HL-60/S4 treated with phorbol 12-myristate 13-acetate at 8.2 ng/mL for 4 days and 3 days (cell line): ENCODE results near the gene RAI14.

Experiments used
- in situ Hi-C: fragments of 300-500 bp; cut with MboI; formaldehyde crosslinking; loops from 2 replicates; pipeline ENCODE4 v1.15.0; 2022; ENCODE audit warnings: low sequenced_read_pairs

The RAI14 gene

DNA sequence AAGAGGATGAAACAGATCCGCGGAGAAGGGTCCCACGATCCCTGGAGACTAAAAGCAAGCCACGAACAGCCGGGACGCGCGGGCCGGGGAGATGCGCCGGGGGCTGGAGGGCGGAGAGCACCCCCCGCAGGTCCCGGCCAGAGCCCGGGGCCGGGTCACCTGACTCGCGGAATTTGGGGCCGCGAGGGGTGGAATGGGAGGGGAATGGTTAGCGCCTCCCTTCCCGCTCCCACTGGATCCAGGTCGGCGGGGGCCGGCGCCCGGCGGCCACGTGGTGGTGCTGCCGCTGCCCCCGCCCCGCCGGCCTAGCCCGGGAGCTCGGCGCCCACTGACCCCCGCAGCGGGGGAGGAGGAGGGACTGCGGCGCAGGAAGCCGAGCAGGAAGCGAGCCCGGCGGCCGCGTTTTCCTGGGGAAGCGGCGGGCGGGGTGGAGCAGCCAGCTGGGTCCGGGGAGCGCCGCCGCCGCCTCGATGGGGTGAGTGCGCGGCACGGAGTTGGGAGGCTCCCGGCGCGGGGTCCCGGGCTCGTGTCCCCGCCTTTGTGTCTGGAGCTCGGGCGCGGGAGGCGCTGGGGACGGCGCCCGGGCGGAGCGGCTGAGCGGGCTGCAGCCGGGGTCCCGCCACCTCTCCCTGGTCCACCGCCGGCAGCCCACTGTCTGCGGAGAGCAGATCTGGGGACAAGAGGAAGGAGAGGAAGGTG is at the start of gene RAI14:
TSS of gene RAI14 (plus strand) at position 328 of the 699 bp plus-strand sequence. CDS start 30,592 bp downstream, outside the sequence.
- in situ Hi-C loops = no loop called here

DNA sequence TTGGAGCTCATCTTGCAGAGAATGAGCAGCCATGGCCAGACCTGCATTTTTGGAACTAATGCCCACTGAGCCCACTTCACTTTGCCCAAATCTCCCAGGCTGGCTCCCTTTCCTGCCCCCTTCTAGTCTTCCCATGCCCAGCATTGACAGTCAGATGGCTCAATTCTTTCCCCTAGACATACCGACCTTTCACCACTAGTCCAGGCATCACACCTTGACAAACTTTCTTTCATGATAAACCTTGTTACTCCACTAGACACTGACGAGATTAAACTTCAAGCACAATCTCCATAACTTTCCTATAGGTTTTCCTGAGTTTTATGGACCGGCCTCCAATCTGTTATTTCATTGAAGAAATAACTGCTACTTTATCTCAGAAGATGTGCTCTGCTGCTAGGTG is 47.8 kb upstream of the RAI14 start:
- in situ Hi-C loops = no loop called here

DNA sequence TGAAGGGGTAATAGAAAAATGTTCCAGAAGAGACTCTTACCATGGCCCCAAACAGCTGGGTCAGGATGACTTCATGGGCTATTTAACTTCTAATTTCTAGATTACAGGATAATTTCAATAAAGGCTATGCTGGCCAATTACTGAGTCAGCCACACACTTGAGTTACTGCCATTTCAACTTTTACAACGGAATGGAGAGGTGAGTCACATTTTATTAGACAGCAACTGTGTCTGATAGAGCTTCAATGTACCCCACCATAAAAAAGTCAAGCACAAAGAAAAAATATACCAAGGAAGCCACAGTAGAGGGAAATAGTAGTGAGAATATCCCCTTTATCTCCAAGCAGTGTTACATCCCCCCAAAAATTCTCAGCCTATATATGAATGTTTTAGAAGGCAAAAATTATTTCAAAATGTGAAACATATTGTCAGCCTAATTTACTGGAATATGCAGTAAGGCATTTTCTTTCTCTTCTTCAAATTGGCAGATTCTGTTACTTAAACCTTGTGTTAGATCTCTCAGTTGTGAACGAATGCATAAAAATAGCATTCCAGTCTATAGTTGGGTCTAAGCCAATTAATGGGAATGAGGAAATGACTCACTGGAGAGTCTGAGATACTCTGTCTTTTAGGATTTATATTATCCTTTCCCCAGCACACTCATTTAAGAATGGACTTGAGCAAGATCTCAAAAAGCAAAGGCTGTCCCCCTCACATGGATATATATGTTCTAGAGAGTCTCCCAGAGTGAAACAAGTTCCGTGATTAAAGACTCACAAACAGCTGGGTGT is 47.1 kb upstream of the RAI14 start:
- in situ Hi-C loops = no loop called here

DNA sequence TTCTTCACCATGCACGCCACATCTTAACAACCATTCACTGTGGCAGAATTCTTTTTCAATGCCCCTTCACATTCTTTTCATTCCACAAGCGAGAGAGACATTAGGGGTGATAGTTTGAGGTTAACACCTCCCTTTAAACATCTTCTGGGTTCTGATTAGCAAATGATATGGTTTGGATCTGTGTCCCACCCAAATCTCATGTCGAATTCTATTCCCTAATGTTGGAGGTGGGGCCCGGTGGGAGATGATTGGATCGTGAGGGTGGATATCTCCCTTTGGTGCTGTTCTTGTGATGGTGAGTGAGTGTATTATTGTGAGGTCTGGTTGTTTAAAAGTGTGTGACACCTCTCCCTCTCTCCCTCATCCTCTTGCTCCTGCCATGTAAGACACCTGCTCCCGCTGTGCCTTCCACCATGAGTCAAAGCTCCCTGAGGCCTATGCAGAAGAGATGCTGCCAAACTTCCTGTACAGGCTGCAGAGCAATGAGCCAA is 46.1 kb upstream of the RAI14 start:
- in situ Hi-C loops = no loop called here

DNA sequence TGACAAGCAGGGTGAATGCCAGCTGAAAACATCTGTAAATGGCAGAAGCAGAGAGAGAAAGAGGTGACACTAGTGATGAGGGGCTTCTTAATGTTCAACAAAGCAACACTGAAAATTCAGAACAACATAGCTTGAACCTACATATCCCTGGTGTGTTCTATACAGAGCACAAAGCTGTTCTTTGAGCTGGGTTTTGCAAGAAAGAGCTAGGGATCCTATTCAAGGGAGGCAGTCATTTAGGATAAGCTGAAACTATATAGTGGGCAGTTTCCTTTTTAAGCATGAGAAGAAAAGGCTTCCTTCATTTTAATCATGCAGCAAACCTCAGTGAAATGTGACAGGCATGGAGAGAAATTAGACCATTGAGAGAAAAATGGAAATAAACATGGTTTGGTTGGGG is 45.6 kb upstream of the RAI14 start:
- in situ Hi-C loops = no loop called here

DNA sequence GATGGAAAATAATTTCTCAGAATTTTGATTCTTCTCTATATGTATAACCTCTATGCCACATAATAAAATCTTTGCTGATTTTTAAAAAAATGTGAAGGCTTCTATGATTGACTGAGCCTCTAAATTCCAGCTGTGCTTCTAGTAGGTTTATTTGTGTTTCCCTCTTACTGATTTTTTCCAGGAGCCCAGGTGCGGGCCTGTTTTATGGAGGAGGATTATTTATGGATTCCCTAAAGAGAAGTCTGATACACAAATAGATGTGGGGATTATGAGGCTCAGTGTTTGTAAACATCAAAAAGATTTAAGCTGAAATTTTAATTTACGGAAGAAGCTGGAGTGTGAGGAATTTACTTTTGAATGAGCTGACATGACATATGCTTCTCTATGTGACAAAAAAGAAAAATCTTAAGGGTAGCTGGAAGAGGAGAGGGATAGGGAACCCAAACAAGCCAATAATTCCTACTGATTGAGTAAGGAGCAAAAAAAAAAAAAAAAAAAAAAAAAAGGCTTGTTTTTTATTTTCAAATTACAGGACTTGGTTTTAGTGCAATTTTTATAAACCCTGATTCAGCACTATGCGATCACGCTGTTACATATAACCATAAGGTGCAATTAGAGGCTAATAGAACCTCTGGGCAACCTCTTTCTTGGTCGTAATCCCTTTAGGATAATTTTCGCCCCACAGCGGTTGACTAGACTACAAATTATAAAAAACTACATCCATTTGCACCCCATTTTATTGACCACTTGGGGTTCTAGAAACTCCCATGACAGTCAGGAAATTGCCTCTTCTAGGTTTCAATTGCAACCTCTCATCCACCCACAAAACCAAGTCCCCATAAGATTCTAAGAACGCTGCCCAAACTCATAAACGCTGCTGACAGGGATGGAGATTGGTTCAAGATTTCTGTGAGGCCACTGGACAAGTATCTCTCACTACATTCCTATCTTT is 44.4 kb upstream of the RAI14 start:
- in situ Hi-C loops = no loop called here

DNA sequence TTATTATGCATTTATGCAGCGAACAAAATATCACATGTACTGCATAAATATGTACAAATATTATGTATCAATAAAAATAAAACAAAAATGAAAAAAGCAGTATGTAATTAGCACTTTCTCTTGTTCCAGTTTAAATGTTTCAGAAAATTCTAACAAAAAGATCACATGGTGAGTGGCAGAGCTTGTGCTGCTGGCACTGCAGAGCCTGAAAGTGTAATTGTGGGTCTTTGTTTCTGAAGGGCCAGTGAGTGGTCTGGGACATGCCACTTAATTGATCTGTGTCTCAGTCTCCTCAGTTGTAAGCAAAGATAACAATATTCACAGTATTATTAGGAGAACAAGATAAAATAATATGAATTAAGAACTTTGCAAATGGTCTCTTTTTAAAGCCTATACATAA is 39.5 kb upstream of the RAI14 start:
- in situ Hi-C loops = no loop called here

DNA sequence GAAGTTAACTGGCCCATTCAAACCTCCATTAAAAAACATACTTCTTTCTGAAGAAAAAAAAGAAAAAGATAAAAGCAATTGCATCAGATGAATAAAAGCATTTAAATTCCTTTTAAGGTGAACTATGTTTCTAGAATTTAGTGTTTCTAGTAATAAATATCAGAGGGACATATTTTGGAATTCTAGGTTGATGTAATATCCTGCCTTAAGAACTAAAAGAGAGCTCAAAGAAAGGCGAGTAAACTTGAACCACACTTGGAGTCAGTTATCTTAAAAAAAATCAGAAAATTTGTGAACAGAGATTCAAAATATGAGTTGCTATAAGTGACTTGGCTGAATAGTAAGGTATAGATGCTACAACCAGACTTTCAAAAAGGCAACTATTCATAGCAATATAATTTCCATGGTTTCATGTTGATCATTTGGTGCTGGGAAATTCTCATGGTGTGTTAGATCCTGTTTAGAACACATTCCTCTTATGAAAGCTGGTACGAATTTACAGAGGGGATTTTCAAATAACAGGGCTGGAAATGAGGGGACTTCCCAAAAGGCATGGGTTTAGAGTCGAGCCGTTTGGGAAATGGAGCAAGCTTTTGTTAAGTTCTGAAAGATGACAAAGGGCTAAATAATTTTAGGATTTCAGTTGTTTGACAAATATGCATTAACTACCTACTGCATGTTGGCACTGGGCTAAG is 37.6 kb upstream of the RAI14 start:
- in situ Hi-C loops = no loop called here

DNA sequence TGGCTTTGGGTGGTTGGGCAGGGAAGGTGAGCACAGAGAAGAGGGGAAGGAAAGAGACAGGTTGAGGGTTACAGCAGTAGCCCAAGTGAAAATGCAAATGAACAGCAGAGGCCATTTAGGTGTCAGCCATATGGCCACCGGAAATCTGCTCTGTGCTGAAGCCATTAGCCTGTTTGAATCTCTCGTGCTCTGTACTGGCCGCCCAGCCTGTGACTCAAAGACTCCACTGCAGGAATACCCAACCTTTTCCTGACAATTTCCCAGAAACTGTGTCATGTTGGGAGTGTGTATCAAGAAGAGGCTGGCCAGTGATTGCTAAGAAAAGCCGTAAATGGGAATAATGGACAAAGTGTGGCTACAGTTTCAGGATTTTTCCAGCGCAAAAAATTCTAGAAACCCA is 35.9 kb upstream of the RAI14 start:
- in situ Hi-C loops = no loop called here

DNA sequence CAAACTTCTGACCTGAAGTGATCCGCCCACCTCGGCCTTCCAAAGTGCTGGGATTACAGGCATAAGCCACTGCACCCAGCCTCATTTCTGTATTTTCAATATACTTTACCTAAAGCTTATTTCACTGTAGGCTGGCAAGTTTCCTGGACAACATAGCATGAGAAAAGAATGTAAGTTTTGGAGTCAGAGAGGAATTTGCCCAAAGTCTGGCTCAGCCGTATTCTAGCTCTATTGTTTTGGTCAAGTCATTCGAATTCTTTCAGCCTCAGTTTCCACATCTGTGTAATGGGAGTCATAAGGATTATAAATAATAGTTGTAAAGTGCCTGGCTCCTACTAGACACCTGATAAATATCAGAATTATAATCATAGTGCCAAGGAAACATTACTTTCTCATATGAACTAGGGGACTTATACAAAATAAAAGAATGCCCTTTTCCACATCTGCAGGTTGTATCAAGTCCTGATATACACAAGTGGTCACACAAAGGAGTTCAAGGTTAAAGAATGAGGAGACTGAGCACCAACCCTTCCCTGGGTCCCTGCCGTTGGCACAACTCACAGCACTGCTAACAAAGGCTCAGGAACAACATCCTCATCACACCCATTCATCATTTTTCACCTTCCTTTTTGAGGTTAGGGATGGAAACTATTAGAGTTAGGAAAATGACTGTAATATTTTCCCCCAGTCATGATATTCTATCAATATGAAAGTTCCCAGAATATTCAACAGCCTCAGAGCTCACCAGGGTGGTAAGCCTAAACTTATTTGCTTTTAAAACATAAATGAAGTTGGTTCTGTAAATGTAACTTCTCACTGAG is 34.6 kb upstream of the RAI14 start:
- in situ Hi-C loops = no loop called here

DNA sequence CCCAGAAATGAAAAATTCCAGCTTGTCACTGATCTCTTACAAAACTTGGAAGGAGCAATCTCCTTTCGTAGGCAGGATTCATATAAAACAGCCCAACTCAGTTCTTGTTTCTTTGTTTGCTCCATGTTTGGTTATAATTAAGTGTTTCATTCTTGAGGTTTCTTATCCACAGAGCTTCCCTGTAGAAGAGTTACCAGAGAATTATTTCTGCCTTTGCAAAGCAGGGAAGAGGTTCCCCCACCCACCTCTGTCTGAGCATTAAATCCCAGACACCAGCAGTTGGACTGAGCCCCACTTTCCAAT is 34.1 kb upstream of the RAI14 start:
- in situ Hi-C loops = no loop called here

DNA sequence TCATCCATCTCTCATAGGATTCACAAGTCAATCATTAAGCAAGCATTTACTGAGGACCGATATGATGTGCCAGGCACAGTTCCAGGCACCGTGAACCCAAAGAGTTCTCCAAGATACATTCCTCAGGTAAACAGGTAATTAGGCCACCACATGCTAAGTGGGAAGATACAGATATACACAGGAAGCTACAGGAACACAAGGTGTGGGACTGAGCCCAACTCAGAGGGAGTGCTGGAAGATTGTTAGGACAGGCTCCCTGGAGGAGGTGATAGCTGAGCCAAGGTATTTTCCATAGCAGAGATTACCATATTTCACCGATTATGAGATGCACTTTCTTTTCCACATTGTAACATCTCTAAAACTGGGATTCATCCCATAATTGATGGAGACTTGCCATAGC is 31.4 kb upstream of the RAI14 start:
- in situ Hi-C loops = no loop called here

DNA sequence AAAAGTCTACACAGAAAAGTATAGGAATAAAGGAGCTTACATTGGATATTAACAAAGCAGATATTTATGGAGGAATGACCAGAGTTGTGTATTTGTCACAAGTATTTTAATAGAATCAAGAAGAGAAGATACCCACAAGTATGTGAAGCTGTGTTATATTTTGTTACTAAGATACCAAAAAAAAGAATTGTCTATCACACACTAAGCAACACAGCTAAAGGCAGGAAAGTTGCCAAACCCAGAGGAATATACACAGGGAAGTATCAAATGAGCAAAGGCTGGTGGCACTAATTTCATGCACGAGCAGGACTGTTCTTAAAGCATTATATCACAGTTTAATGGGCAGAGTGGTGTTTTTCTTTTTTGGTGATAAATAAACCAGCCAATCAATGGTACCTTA is 30.9 kb upstream of the RAI14 start:
- in situ Hi-C loops = no loop called here

DNA sequence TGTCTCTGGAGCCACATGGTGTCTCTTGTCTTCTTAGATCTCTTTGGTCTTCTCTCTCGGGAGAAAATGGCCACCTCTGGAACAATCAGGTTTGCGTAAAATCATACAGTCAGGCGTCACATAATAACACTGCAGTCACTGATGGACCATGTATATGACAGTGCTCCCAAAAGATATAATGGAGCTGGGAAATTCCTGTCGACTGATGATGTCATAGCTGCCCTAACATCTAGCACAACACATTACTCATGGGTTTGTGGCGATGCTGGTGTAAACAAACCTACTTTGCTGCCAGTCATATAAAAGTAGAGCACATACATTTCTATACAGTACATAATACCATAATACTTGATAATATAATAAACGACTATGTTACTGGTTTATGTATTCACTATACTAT is 30.1 kb upstream of the RAI14 start:
- in situ Hi-C loops = no loop called here

DNA sequence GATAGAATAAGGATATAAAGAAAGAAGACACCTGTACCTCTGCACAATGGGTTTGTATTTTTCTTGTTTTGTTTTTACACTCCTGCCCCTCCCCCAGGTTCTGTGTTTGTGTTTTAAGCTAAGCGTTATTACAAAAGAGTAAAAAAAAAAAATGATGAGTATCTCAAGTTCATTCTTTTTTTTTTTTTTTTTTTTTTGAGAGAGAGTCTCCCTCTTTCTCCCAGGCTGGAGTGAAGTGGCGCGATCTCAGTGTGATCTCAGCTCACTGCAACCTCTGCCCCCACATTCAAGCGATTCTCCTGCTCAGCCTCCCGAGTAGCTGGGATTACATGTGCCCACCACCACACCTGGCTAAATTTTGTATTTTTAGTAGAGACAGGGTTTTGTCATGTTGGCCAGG is 29.4 kb upstream of the RAI14 start:
- in situ Hi-C loops = no loop called here

DNA sequence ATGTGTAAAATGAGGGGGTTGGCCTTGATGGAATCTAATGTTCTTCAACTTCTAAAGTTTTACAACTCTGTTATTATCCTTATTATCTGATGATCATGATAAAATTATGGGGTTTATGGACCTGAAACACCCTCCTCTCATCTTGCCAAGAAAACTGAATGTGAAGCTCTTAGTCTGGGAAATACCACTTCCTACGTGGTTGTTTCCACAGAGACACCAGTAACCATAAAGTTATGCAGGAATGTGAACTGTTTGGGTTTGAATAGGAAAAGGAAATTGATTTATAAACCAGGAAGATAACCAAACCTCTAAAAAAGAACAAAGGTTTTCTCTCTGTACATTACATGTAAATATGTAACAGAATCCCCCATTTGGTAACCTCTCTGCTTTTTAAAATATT is 28.3 kb upstream of the RAI14 start:
- in situ Hi-C loops = no loop called here

DNA sequence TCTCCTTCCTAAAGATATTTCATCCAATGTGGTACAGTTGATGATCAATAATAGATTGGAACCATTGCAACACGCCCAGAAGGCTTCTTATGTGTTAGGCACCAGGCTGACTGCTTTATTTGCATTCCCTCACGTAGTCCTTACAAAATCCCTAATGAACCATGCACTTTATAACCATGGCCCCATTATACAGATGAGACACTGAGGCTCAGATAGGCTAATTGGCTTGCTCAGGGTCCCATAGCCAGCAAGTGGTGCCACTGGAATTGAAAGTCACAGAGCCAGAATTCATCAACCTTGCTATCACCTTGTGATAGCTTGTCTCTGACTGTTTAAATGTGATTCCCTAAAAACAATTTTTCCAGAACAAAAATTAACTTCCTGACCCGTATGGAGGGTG is 27.8 kb upstream of the RAI14 start:
- in situ Hi-C loops = no loop called here

DNA sequence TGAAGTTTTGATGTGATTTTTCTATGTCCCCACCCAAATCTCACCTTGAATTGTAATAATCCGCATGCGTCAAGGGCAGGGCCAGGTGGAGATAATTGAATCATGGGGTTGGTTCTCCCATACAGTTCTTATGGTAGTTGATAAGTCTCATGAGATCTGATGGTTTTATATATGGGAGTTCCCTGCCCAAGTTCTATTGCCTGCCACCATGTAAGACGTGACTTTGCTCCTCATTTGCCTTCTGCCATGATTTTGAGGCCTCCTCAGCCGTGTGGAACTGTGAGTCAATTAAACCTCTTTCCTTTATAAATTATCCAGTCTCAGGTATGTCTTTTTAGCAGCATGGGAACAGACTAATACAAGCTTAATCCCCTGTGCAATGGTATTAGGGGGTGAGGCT is 25.5 kb upstream of the RAI14 start:
- in situ Hi-C loops = no loop called here

DNA sequence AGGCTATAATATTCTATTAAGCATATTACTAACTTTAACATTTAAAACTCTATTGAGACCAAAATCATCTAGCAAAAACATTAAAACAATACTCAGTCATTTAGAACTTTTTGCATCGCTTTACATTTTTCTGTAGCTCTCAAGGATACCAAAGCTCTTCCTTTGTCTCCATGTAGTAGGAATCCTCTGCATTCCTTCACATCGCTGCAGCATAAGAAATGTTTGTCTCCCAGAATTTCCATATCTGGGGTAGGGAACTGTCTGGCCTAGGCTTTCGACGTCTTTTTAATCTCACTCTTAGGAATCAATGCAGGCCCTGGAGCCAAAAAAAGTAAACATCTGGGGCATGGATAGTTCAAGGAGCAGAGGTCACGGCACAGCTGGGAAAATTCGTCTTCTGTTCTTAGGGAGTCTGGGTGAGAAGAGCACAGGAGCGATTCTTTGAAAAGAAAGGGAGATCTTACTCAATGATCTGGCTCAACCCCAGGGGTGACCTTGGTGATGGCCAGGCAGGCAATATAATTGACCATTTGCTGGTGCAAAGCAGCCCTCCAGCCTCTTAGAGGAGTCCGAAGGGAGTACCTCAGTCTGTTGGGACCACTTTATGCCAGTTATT is 23.2 kb upstream of the RAI14 start:
- in situ Hi-C loops = no loop called here
